Gastroesophageal sphincter (tissue), 4 donors: Measurements from ENCODE around the gene MPP4. TPM values are rescaled to one million over a fixed set of nuclear protein-coding genes. Genes with fewer than 3 reads are reported as not detected.

Source experiments
- ATAC-seq: fragments of 150-250 bp; one replicate; pipeline ENCODE4 v1.9.1; 2016; ENCODE audit warnings: mild to moderate bottlenecking, moderate library complexity
- H3K27ac ChIP-seq, 4 donors: fragments of 200-600 bp; sonication (generic) in 3 of 4; 1 replicate in 3 of 4; 2 replicates in 1 of 4; pipeline ENCODE4 v1.5.1; 2016 to 2019
- H3K27me3 ChIP-seq: fragments of 200-600 bp; sonication (generic); one replicate; pipeline ENCODE4 v1.5.1; 2019
- H3K36me3 ChIP-seq, 2 donors: fragments of 200-600 bp; sonication (generic); one replicate each; pipeline ENCODE4 v1.5.1; 2019; ENCODE audit warnings: control low read depth in 1 of 2
- H3K4me1 ChIP-seq, 3 donors: fragments of 200-600 bp; sonication (generic); 1 replicate in 2 of 3; 2 replicates in 1 of 3; pipeline ENCODE4 v1.5.1; 2016 to 2019; ENCODE audit warnings: control low read depth in 2 of 3
- H3K4me3 ChIP-seq, 2 donors: fragments of 200-600 bp; sonication (generic); one replicate each; pipeline ENCODE4 v1.5.1; 2019; ENCODE audit warnings: mild to moderate bottlenecking in 1 of 2, moderate library complexity in 1 of 2
- H3K9me3 ChIP-seq, 3 donors: fragments of 200-600 bp; sonication (generic); one replicate each; pipeline ENCODE4 v1.5.1; 2017 to 2019; ENCODE audit warnings: control low read depth in 2 of 3
- CTCF ChIP-seq, 4 experiments: fragments of 200-600 bp in 2 of 4; fragments of 450-650 bp in 2 of 4; sonication (generic) in 1 of 4; IDR thresholded peaks; one replicate each; pipeline ENCODE4 v1.5.1; 2017 to 2019; ENCODE audit warnings: antibody characterized with exemption in 4 of 4, mild to moderate bottlenecking in 2 of 4, moderate library complexity in 2 of 4
- EP300 ChIP-seq: sonication (generic); formaldehyde crosslinking; IDR thresholded peaks from one replicate; pipeline ENCODE4 v1.6.1; 2017; ENCODE audit warnings: antibody characterized with exemption, mild to moderate bottlenecking
- POLR2A ChIP-seq, 2 donors: fragments of 450-650 bp; IDR thresholded peaks; one replicate each; pipeline ENCODE4 v1.6.1; 2017; ENCODE audit warnings: antibody characterized with exemption in 2 of 2, mild to moderate bottlenecking in 2 of 2, moderate library complexity in 1 of 2
- POLR2AphosphoS5 ChIP-seq: sonication (generic); formaldehyde crosslinking; IDR thresholded peaks from one replicate; pipeline ENCODE4 v1.6.1; 2017; ENCODE audit warnings: antibody characterized with exemption
- WGBS, 2 donors: methylation state at CpG; one replicate each; pipeline ENCODE4 v1.1.5; 2018; ENCODE audit warnings: low coverage in 1 of 2; 5-methylcytosine and 5-hydroxymethylcytosine counted together
- total RNA-seq, 4 donors: library from RNA; depleted of rRNA; stranded (reverse); fragments of >200 nt; gene quantifications; one replicate each; pipeline ENCODE4 v1.1.0, GENCODE V29; 2016

MPP4 gene
- total RNA-seq, 4 donors from 2014 or later, result 0.27 to 0.35 TPM; not detected in 2

- Histone ChIP-seq H3K27me3 (no peaks in the 10 kb centered on the region), H3K36me3 (peaks cover 4 to 47% of the 10 kb centered on the region in 2 donors), H3K9me3 (no peaks in the 10 kb centered on the region), H3K27ac (no peak overlapping the region), H3K4me3 (no peak overlapping the region), H3K4me1 (peaks cover 0 to 17% (median 0%) of the 10 kb centered on the region in 3 donors)
- WGBS, 2 donors, result 86% methylated on average over 1 of the region's 3 CpGs; no CpG with 5 or more reads in 1 of the 2 donors
- TF ChIP-seq CTCF (IDR thresholded peaks at IDR 0.05) (no peak), POLR2AphosphoS5 (no peak), POLR2A (IDR thresholded peaks at IDR 0.05) (no peak)
- ATAC-seq, result no peak
These were observed 59.2 kb downstream of the MPP4 start for GRCh38 chr2:201639205-201639604.

- no peak overlapping the region for H3K4me3 ChIP-seq
- H3K27me3 ChIP-seq, result no peaks in the 10 kb centered on the region
- no peaks in the 10 kb centered on the region for H3K9me3 ChIP-seq
- ATAC-seq, result no peak
- WGBS, 2 donors, result 71 to 76% methylated on average over 3 to 4 of the region's 4 CpGs
- TF ChIP-seq POLR2AphosphoS5, result no peak
- TF ChIP-seq CTCF (IDR thresholded peaks at IDR 0.05), result no peak
- TF ChIP-seq EP300, result no peak
- TF ChIP-seq POLR2A (IDR thresholded peaks at IDR 0.05), result no peak
- H3K36me3 ChIP-seq, result peaks cover 8 to 56% of the 10 kb centered on the region in 2 donors
- H3K4me1 ChIP-seq, result peaks cover 0 to 8% (median 0%) of the 10 kb centered on the region in 3 donors
- H3K27ac ChIP-seq, result no peak overlapping the region
These were observed 60.1 kb downstream of the MPP4 start for GRCh38 chr2:201638326-201638725.

GRCh38 chr2:201633661-201634249 lies 64.7 kb downstream of the MPP4 start:
- H3K36me3 ChIP-seq, result peaks cover 11 to 100% of the 10 kb centered on the region in 2 donors
- H3K9me3 ChIP-seq, result no peaks in the 10 kb centered on the region
- no peak for ATAC-seq
- no peaks in the 10 kb centered on the region for H3K4me1 ChIP-seq
- H3K27me3 ChIP-seq, result no peaks in the 10 kb centered on the region
- TF ChIP-seq EP300 (no peak), POLR2AphosphoS5 (no peak), POLR2A (IDR thresholded peaks at IDR 0.05) (no peak), CTCF (IDR thresholded peaks at IDR 0.05) (no peak)
- no peak overlapping the region for H3K4me3 ChIP-seq
- H3K27ac ChIP-seq, result no peak overlapping the region
- WGBS, 2 donors, result 78 to 100% methylated on average over 2 to 4 of the region's 4 CpGs

- Histone ChIP-seq H3K36me3 (peaks cover 11 to 99% of the 10 kb centered on the region in 2 donors), H3K27me3 (no peaks in the 10 kb centered on the region), H3K4me3 (no peak overlapping the region), H3K4me1 (no peaks in the 10 kb centered on the region), H3K9me3 (no peaks in the 10 kb centered on the region), H3K27ac (no peak overlapping the region)
- no peak for ATAC-seq
- no peak for TF ChIP-seq EP300
- TF ChIP-seq CTCF (IDR thresholded peaks at IDR 0.05), result no peak
- no peak for TF ChIP-seq POLR2A (IDR thresholded peaks at IDR 0.05)
- TF ChIP-seq POLR2AphosphoS5, result no peak
- 72 to 86% methylated on average over 7 of the region's 8 CpGs for WGBS, 2 donors
These were observed 67.4 kb downstream of the MPP4 start for GRCh38 chr2:201631041-201631440.

GRCh38 chr2:201630577-201630976 lies 67.9 kb downstream of the MPP4 start:
- Histone ChIP-seq H3K36me3 (peaks cover 11 to 99% of the 10 kb centered on the region in 2 donors), H3K4me1 (no peaks in the 10 kb centered on the region), H3K27ac (no peak overlapping the region), H3K4me3 (no peak overlapping the region), H3K9me3 (no peaks in the 10 kb centered on the region), H3K27me3 (no peaks in the 10 kb centered on the region)
- WGBS, 2 donors, result 79 to 89% methylated on average over 2 of the region's 2 CpGs
- no peak for TF ChIP-seq POLR2AphosphoS5
- TF ChIP-seq CTCF (IDR thresholded peaks at IDR 0.05), result no peak
- no peak for TF ChIP-seq EP300
- no peak for TF ChIP-seq POLR2A (IDR thresholded peaks at IDR 0.05)
- ATAC-seq, result no peak
